A549 treated with RU486 at 1 μM for 4 hours (cell line): ENCODE data around the gene PLTP. TPM values are rescaled to one million over a fixed set of nuclear protein-coding genes. Genes with fewer than 3 reads are reported as not detected.

Experiments used
- total RNA-seq: library from RNA; stranded (reverse); fragments of 200-300 nt; extraction: Qiagen RNA extraction; gene quantifications from 5 replicates; pipeline ENCODE4 v1.2.3, GENCODE V29; 2022; ENCODE audit warnings: low read depth

The PLTP gene
- total RNA-seq = 1.3 to 2.3 TPM (median 2.0 TPM) in 5 replicates

GRCh38 chr20:45911486-45912343 lies at the start of gene PLTP:
Gene PLTP, minus strand, starts transcription at chr20:45912155. Its CDS starts 703 bp downstream, at chr20:45911452.

GRCh38 chr20:45934586-45935415 lies 22.8 kb upstream of the PLTP start, which contains the start of gene PCIF1:
Gene PCIF1, plus strand, starts transcription at chr20:45934683. Its CDS starts 4,317 bp downstream, at chr20:45939000.

GRCh38 chr20:45890985-45891983 lies 20.7 kb downstream of the PLTP start, which contains the start of the genes CTSA and NEURL2:
Gene CTSA, plus strand, starts transcription at chr20:45891335. Its CDS starts 234 bp downstream, at chr20:45891569.
Gene NEURL2, minus strand, starts transcription at chr20:45891208. Its CDS starts 217 bp downstream, at chr20:45890991.

GRCh38 chr20:45887346-45887715 lies 24.6 kb downstream of the PLTP start, which contains the start of gene SPATA25:
Gene SPATA25, minus strand, starts transcription at chr20:45887622. Its CDS starts 32 bp downstream, at chr20:45887590.

GRCh38 chr20:45880988-45881788 lies 30.8 kb downstream of the PLTP start, which contains the start of gene ZSWIM1:
Gene ZSWIM1, plus strand, starts transcription at chr20:45881227. Its CDS starts 1,366 bp downstream, at chr20:45882593.

GRCh38 chr20:45857114-45857881 lies 54.7 kb downstream of the PLTP start, which contains the start of the genes ACOT8 and ZSWIM3:
Gene ACOT8, minus strand, starts transcription at chr20:45857392. Its CDS starts 77 bp downstream, at chr20:45857315.
Gene ZSWIM3, plus strand, starts transcription at chr20:45857614. Its CDS starts 212 bp downstream, at chr20:45857826.

Other genes with a start within 250 kb of the PLTP start
- not detected in 5 replicates for gene WFDC11, start 241.9 kb downstream of the PLTP start, total RNA-seq
- gene WFDC13, start 210.1 kb downstream of the PLTP start, total RNA-seq = not detected in 5 replicates
- gene WFDC10B, start 207.1 kb downstream of the PLTP start, total RNA-seq = not detected in 5 replicates
- gene SPINT4, start 189.8 kb downstream of the PLTP start, total RNA-seq = not detected in 5 replicates
- 0.28 TPM in 1 of 5 replicates, not detected in the others for gene WFDC3, start 120.3 kb downstream of the PLTP start, total RNA-seq
- gene DNTTIP1, start 120.2 kb downstream of the PLTP start, total RNA-seq = 32.5 to 40.1 TPM (median 37.4 TPM) in 5 replicates
- gene UBE2C, start 99.5 kb downstream of the PLTP start, total RNA-seq = 226 to 288 TPM (median 250 TPM) in 5 replicates
- gene TNNC2, start 84.8 kb downstream of the PLTP start, total RNA-seq = 0.22 to 0.48 TPM (median 0.31 TPM) in 3 of 5 replicates, not detected in the others
- gene SNX21, start 78.4 kb downstream of the PLTP start, total RNA-seq = 9.4 to 12.4 TPM (median 10.7 TPM) in 5 replicates
- 15.4 to 20.0 TPM (median 17.7 TPM) in 5 replicates for gene ACOT8, start 54.8 kb downstream of the PLTP start, total RNA-seq
- 1.4 to 1.6 TPM (median 1.6 TPM) in 5 replicates for gene ZSWIM3, start 54.5 kb downstream of the PLTP start, total RNA-seq
- 6.1 to 7.0 TPM (median 6.6 TPM) in 5 replicates for gene ZSWIM1, start 30.9 kb downstream of the PLTP start, total RNA-seq
- 0.23 to 0.87 TPM (median 0.66 TPM) in 5 replicates for gene SPATA25, start 24.5 kb downstream of the PLTP start, total RNA-seq
- gene NEURL2, start 20.9 kb downstream of the PLTP start, total RNA-seq = 0.88 to 1.5 TPM (median 1.4 TPM) in 5 replicates
- 92.6 to 141 TPM (median 119 TPM) in 5 replicates for gene CTSA, start 20.8 kb downstream of the PLTP start, total RNA-seq
- 27.7 to 35.6 TPM (median 32.2 TPM) in 5 replicates for gene PCIF1, start 22.5 kb upstream of the PLTP start, total RNA-seq
- 6.6 to 10.0 TPM (median 9.5 TPM) in 5 replicates for gene ZNF335, start 60.0 kb upstream of the PLTP start, total RNA-seq
- gene MMP9, start 96.8 kb upstream of the PLTP start, total RNA-seq = 0.43 to 1.1 TPM (median 0.50 TPM) in 5 replicates
- 12.4 to 17.2 TPM (median 15.6 TPM) in 5 replicates for gene SLC12A5, start 117.1 kb upstream of the PLTP start, total RNA-seq
- 20.4 to 25.6 TPM (median 22.5 TPM) in 5 replicates for gene NCOA5, start 177.8 kb upstream of the PLTP start, total RNA-seq
- 3.4 to 5.4 TPM (median 4.3 TPM) in 5 replicates for gene CD40, start 206.2 kb upstream of the PLTP start, total RNA-seq